Suprapubic skin (tissue), 3 donors: ENCODE results near the gene SOWAHA.
"Not testable (repeated sequence)": the region's sequence is repeated elsewhere in the genome, so short reads cannot be mapped to it uniquely, and the experiment has no call there.

Experiments
- CTCF ChIP-seq, 2 donors: fragments of 200-600 bp in 1 of 2; fragments of 450-650 bp in 1 of 2; sonication (generic) in 1 of 2; IDR thresholded peaks; one replicate each; pipeline ENCODE4 v1.5.1; 2016 to 2019; ENCODE audit warnings: antibody characterized with exemption in 2 of 2, mild to moderate bottlenecking in 1 of 2, moderate library complexity in 1 of 2
- POLR2A ChIP-seq, 2 donors: fragments of 450-650 bp; IDR thresholded peaks; one replicate each; pipeline ENCODE4 v1.6.1; 2017; ENCODE audit warnings: antibody characterized with exemption in 2 of 2, mild to moderate bottlenecking in 2 of 2, moderate library complexity in 2 of 2

GRCh38 chr5:132854992-132855391 is 41.9 kb downstream of the SOWAHA start:
- TF ChIP-seq CTCF, POLR2A (IDR thresholded peaks at IDR 0.05): not testable (repeated sequence)
